AG04450 (cell line): Measurements from ENCODE around the gene SARDH. TPM values are rescaled to one million over a fixed set of nuclear protein-coding genes. Genes with fewer than 3 reads are reported as not detected.

Experiments used
- CTCF ChIA-PET: fragments of 300-600, 350-600 bp; formaldehyde crosslinking; extraction: SDS; loops from one replicate; lab custom pipeline; 2022; ENCODE audit warnings: antibody characterized with exemption, inconsistent platforms; lab: Charles Lee
- POLR2A ChIA-PET: fragments of 350-600 bp; formaldehyde crosslinking; extraction: SDS; loops from one replicate; lab custom pipeline; 2021; ENCODE audit warnings: antibody characterized with exemption, inconsistent platforms; lab: Yijun Ruan, JAX
- DNase-seq: peaks from one replicate; pipeline ENCODE4 v3.0.0-alpha.2; 2011; ENCODE audit warnings: low read depth, low spot score
- H3K27ac ChIP-seq: one replicate; pipeline ENCODE4 v1.5.1; 2012; ENCODE audit warnings: low read depth, low read length, control low read depth
- H3K27me3 ChIP-seq: one replicate; pipeline ENCODE4 v1.6.0; 2012; ENCODE audit warnings: low read length; ENCODE audit not compliant: control insufficient read depth, insufficient read depth
- H3K4me3 ChIP-seq: 2 replicates; pipeline ENCODE4 v1.5.1; 2011; ENCODE audit warnings: mild to moderate bottlenecking, low read depth, low read length, control low read depth
- H3K9me3 ChIP-seq: 2 replicates; pipeline ENCODE4 v1.5.1; 2012; ENCODE audit warnings: low read length; ENCODE audit not compliant: control insufficient read depth, insufficient read depth
- CTCF ChIP-seq: IDR thresholded peaks from 2 replicates; pipeline ENCODE4 v1.5.1; 2011; ENCODE audit warnings: low read depth, low read length, control low read depth, inconsistent platforms
- polyA plus RNA-seq: library from polyadenylated mRNA; depleted of rRNA; stranded (reverse); fragments of >200 nt; gene quantifications from 2 replicates; pipeline ENCODE4 v1.2.3, GENCODE V29; 2011

Gene SARDH
- polyA plus RNA-seq, 1 experiment, result 1.3 TPM

GRCh38 chr9:133653638-133654037 lies 84.5 kb downstream of the SARDH start:
- no peak for DNase-seq
- POLR2A ChIA-PET, result interaction anchor here (0.6 kb wide), 1 partner anchor 22 kb away, joined by 3 read pairs; no protein-coding TSS in a partner anchor
- Histone ChIP-seq H3K27me3 (peaks cover 33% of the 10 kb centered on the region), H3K27ac (no peak overlapping the region), H3K9me3 (no peaks in the 10 kb centered on the region; the same call in 1 of the 2 replicates), H3K4me3 (no peak overlapping the region)
- TF ChIP-seq CTCF, result no peak
- CTCF ChIA-PET, result no interaction called here

GRCh38 chr9:133650026-133650425 lies 88.1 kb downstream of the SARDH start:
- no peak overlapping the region for H3K27ac ChIP-seq
- no peak overlapping the region for H3K4me3 ChIP-seq
- H3K9me3 ChIP-seq, result no peaks in the 10 kb centered on the region; the same call in 1 of the 2 replicates
- no peak for TF ChIP-seq CTCF
- ChIA-PET CTCF (interaction anchor here (0.6 kb wide), 1 partner anchor 111 kb away, joined by 3 read pairs; no protein-coding TSS in a partner anchor), POLR2A (no interaction called here)
- no peak for DNase-seq
- peaks cover 23% of the 10 kb centered on the region for H3K27me3 ChIP-seq

- no peak for DNase-seq
- POLR2A ChIA-PET, result no interaction called here
- TF ChIP-seq CTCF, result no peak
- CTCF ChIA-PET, result no interaction called here
- Histone ChIP-seq H3K9me3 (no peaks in the 10 kb centered on the region; the same call in 1 of the 2 replicates), H3K4me3 (no peak overlapping the region), H3K27ac (no peak overlapping the region), H3K27me3 (peaks cover 26% of the 10 kb centered on the region)
These were observed 89.0 kb downstream of the SARDH start for GRCh38 chr9:133649194-133649593.

- no peak for DNase-seq
- H3K4me3 ChIP-seq, result no peak overlapping the region
- H3K9me3 ChIP-seq, result no peaks in the 10 kb centered on the region; the same call in 1 of the 2 replicates
- ChIA-PET CTCF (no interaction called here), POLR2A (no interaction called here)
- H3K27me3 ChIP-seq, result peaks cover 22% of the 10 kb centered on the region
- TF ChIP-seq CTCF, result no peak
- no peak overlapping the region for H3K27ac ChIP-seq
These were observed 90.2 kb downstream of the SARDH start for GRCh38 chr9:133647765-133648469.

GRCh38 chr9:133647148-133647547 lies 91.0 kb downstream of the SARDH start:
- Histone ChIP-seq H3K9me3 (no peaks in the 10 kb centered on the region; the same call in 1 of the 2 replicates), H3K27me3 (peaks cover 23% of the 10 kb centered on the region), H3K27ac (no peak overlapping the region), H3K4me3 (no peak overlapping the region)
- ChIA-PET POLR2A (no interaction called here), CTCF (no interaction called here)
- DNase-seq, result no peak
- no peak for TF ChIP-seq CTCF
